Lower leg skin (tissue), 3 donors: ENCODE results near the gene RPL26.

ENCODE experiments used
- CTCF ChIP-seq, 3 donors: fragments of 450-650 bp; IDR thresholded peaks; one replicate each; pipeline ENCODE4 v1.5.1; 2016; ENCODE audit warnings: antibody characterized with exemption in 3 of 3, mild to moderate bottlenecking in 3 of 3, moderate library complexity in 2 of 3
- POLR2A ChIP-seq, 2 donors: fragments of 450-650 bp; IDR thresholded peaks; one replicate each; pipeline ENCODE4 v1.6.1; 2016 to 2017; ENCODE audit warnings: antibody characterized with exemption in 2 of 2, mild to moderate bottlenecking in 1 of 2, moderate library complexity in 1 of 2

GRCh38 chr17:8333281-8333680 lies 49.7 kb downstream of the RPL26 start:
- TF ChIP-seq POLR2A (IDR thresholded peaks at IDR 0.05) (no peak), CTCF (IDR thresholded peaks at IDR 0.05) (no peak)
